ENCODE results near the gene YPEL1.

GRCh38 chr22:21736084-21736642, 569 bp upstream of the YPEL1 start:
- TF ChIP-seq CTCF (conservative IDR thresholded peaks at IDR 0.05; ENCODE audit: low read depth, low read length) (no peak), EZH2 (IDR thresholded peaks at IDR 0.05; ENCODE audit: borderline replicate concordance, low read depth, low read length, poor library complexity, severe bottlenecking) (no peak)

All from A673 (cell line).